GM12872 (cell line): ENCODE results near the gene TULP4.

Experiments
- TF ChIP-seq, protein P1 (sequence below): IDR thresholded peaks from 3 replicates; pipeline ENCODE4 v1.5.1; 2011; ENCODE audit warnings: low read depth, mild to moderate bottlenecking, low read length, moderate library complexity; ENCODE audit not compliant: insufficient read depth

Gene TULP4

DNA sequence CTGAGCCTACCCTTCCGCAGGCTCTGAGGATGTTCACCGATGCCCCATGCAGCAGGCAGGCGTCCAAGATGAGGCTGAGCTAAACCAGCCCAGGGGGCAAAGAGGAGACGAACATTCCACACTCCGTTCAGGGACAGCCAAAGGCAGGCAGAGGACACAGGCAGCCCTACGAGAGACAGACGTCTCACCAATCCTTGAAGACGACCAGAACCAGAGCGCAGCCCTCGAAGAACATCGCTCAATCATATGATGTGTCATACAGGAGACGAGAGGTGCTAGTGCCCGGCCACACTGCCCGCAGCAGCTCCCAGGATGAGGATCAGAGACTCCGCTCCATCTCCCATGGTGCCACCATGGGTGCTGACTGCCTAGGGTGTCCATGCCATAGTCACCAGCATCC, 212.0 kb downstream of the TULP4 start:
- TF ChIP-seq, protein P1, sequence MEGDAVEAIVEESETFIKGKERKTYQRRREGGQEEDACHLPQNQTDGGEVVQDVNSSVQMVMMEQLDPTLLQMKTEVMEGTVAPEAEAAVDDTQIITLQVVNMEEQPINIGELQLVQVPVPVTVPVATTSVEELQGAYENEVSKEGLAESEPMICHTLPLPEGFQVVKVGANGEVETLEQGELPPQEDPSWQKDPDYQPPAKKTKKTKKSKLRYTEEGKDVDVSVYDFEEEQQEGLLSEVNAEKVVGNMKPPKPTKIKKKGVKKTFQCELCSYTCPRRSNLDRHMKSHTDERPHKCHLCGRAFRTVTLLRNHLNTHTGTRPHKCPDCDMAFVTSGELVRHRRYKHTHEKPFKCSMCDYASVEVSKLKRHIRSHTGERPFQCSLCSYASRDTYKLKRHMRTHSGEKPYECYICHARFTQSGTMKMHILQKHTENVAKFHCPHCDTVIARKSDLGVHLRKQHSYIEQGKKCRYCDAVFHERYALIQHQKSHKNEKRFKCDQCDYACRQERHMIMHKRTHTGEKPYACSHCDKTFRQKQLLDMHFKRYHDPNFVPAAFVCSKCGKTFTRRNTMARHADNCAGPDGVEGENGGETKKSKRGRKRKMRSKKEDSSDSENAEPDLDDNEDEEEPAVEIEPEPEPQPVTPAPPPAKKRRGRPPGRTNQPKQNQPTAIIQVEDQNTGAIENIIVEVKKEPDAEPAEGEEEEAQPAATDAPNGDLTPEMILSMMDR: no peak

DNA sequence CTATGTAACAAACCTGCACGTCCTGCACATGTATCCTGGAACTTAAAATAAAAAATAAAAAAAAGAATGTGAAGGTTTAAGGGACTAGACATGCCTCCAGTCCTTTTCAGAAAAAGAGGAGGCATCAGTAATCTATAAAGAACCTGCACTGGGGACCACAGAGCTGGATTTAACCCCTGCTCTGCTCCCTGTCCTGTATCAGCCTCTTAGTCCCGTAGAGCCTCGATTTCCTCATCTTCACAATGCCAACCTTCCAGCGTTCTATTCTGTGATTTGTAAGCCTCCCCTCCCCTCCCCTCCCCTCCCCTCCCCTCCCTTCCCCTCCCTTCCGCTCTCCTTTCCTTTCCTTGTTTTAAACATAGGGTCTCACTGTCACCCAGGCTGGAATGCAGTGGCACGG, 216.6 kb downstream of the TULP4 start:
- TF ChIP-seq, protein P1: no peak

DNA sequence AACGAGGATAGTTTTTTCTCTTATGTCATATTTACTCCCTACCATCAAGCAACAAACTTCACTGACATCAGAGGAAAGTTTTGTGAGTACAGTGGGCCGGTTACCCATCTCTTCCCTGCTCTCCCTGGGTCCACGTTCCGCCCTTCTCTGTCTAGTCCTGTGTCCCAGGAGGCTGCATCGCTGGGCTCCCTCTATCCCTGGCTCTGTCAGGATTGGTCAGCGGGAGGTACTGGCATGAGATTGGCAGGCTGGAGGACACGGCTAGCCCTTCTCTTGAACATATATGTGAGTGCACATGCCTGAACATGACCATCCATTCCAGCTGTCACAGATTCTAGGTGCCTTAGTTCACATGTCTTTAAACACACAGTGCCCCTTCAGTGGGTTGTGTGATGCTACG, 217.4 kb downstream of the TULP4 start:
- TF ChIP-seq, protein P1: no peak

DNA sequence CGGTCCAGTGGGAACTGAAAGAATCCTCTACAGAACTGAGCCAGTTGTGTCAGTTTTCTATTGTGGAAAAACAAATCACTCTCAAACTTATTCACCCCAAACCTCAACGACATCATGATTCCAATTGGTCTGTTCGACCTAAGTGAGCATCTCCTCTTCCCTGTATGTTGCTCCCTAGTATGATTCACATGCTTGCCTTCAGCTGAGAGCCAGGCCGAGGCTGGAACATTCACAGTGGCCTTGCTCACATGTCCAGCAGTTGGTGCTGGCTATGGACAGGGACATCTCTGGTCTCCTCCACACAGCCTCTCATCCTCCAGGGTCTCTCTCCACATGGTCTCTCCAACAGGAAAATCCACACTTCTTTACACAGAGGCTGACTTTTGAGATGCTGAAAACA, 219.3 kb downstream of the TULP4 start:
- TF ChIP-seq, protein P1: no peak

DNA sequence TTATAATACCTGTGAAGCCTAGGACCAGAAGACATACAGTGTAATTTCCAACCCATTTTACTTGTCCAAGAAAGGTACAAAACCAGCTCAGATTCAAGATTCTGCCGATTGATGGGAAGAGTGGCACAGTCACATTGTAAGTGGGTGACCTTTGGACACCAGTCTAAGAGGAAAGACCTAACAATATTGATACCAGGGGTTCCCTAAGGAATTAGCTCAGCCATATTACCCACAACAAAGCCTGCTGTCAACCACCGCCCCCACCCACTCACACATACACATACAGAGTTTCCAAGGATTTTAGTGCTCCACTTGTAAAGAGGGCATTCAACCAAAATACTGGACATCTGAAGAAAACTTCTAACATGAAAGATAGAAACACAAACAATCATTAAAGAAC, 219.7 kb downstream of the TULP4 start:
- TF ChIP-seq, protein P1: no peak

DNA sequence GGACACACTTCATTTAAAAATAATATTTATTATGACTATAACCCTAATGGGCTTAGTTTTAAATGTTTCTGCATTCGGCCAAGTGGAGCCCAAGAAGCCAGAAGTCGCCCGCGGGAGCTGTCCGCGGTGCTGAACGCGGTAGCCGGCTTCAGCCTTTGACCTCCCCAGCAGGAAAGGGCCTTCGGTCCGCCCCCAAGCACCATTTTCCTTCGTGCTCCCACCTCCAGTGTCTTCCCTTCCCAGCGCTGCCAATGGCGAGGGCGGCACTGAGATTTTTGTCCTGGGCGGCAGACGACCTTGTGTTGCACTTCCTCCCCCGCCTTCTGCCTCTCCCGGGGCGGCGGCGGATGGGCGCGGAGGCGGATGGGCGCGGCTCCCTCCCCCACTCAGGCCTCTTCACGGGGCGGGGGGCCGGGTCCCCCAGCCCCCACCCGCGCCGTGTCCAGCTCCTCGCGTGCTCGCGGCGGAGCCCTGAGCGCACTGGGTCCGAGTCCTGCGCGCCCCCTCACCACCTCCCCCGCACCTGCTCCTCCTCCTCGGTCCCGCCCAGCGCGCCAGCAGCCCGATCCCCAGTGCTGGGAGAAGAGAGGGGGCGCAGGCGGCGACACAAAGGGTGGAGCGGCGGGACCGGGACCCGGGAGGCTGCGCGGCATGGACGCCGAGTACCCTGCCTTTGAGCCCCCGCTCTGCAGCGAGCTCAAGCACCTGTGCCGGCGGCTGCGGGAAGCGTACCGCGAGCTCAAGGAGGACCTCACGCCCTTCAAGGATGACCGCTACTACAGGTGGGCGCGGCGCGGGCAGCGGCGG, 224.0 kb downstream of the TULP4 start:
- TF ChIP-seq, protein P1: no peak

DNA sequence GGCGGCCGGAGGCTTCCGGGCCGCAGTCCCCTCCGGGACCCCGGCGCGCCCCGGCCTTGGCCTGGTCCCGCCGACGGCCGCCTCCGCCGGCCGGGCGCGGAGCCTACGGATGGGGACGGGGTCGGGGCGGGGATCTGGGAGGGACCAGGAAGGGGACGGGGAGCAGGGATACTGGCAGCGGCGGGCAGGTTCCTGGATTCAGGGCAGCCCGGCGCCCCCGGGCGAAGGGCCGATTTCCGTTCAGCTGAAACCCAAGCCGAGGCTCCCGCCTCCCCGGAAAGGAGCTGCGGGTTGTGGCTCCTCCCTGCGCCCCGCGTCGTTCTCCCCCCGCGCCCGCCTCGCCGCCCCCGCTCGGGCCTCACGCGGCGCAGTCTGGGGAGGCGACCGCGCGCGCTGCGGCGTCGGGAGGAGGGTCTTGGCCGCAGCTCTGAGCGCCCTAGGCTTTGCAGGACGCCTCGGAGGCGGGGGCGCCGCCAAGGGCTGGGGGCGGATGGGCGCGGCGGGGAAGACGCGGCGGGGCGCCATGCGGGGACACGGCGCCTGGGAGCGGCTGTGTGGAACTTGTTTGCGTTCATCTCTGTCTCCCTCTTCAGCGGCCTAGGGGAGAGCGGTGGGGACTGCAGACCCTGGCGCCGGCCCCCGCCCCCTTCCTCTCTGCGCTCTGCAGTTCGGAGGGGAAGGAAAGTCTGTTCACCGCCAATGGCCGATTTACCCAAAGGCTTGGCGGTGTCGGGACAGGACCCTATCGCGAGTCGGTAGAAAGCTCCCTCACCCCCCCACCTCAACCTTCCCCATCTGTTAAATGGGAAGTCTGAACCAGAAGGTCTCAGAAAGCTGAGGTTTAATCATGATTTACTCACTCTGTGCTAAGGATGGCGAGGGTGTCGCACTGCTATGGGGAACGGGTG, 224.9 kb downstream of the TULP4 start:
- TF ChIP-seq, protein P1: no peak
